ENCODE measurements around the gene PDHX.

PDHX gene

GRCh38 chr11:34953955-34954354 is 37.5 kb downstream of the PDHX start:
- Histone ChIP-seq H4K20me1 (ENCODE audit: insufficient read depth, low read length) (no peaks in the 10 kb centered on the region), H2AFZ (ENCODE audit: low read length) (no peak overlapping the region), H3K9me2 (replicated peaks; ENCODE audit: insufficient read depth, low read length) (no peaks in the 10 kb centered on the region), H3K27me3 (replicated peaks; ENCODE audit: insufficient read depth, low read length) (no peaks in the 10 kb centered on the region), H3K36me3 (replicated peaks; ENCODE audit: insufficient read depth, low read length) (no peaks in the 10 kb centered on the region), H3K4me2 (ENCODE audit: low read depth, low read length) (no peak overlapping the region), H3K4me3 (ENCODE audit: low read length) (no peak overlapping the region), H3F3A (ENCODE audit: insufficient read depth, low read length) (no peaks in the 10 kb centered on the region), H3K27ac (ENCODE audit: low read length) (no peak overlapping the region), H3K4me1 (ENCODE audit: low read length) (no peaks in the 10 kb centered on the region), H3K9me3 (replicated peaks; ENCODE audit: insufficient read depth, low read length) (no peaks in the 10 kb centered on the region), H3K9ac (ENCODE audit: low read length) (no peak overlapping the region), H3K79me2 (ENCODE audit: low read length) (no peaks in the 10 kb centered on the region)
- TF ChIP-seq EZH2phosphoT487 (IDR thresholded peaks at IDR 0.05; ENCODE audit: low read length) = no peak
- TF ChIP-seq CTCF (IDR thresholded peaks at IDR 0.05; ENCODE audit: low read length) = no peak
- no peak for TF ChIP-seq EZH2 (optimal IDR thresholded peaks at IDR 0.05; ENCODE audit: low read depth, low read length)
- DNase-seq = no peak

GRCh38 chr11:34957206-34957605 is 40.8 kb downstream of the PDHX start:
- Histone ChIP-seq H3K36me3 (replicated peaks; ENCODE audit: insufficient read depth, low read length) (no peaks in the 10 kb centered on the region), H3K79me2 (ENCODE audit: low read length) (no peaks in the 10 kb centered on the region), H3K9me2 (replicated peaks; ENCODE audit: insufficient read depth, low read length) (no peaks in the 10 kb centered on the region), H2AFZ (ENCODE audit: low read length) (no peak overlapping the region), H3K4me2 (ENCODE audit: low read depth, low read length) (no peak overlapping the region), H3K9ac (ENCODE audit: low read length) (no peak overlapping the region), H3F3A (ENCODE audit: insufficient read depth, low read length) (no peaks in the 10 kb centered on the region), H3K27me3 (replicated peaks; ENCODE audit: insufficient read depth, low read length) (no peaks in the 10 kb centered on the region), H3K27ac (ENCODE audit: low read length) (no peak overlapping the region), H3K4me3 (ENCODE audit: low read length) (no peak overlapping the region), H4K20me1 (ENCODE audit: insufficient read depth, low read length) (no peaks in the 10 kb centered on the region), H3K4me1 (ENCODE audit: low read length) (no peaks in the 10 kb centered on the region), H3K9me3 (replicated peaks; ENCODE audit: insufficient read depth, low read length) (no peaks in the 10 kb centered on the region)
- TF ChIP-seq CTCF (IDR thresholded peaks at IDR 0.05; ENCODE audit: low read length) (no peak), EZH2phosphoT487 (IDR thresholded peaks at IDR 0.05; ENCODE audit: low read length) (no peak), EZH2 (optimal IDR thresholded peaks at IDR 0.05; ENCODE audit: low read depth, low read length) (no peak)
- no peak for DNase-seq

GRCh38 chr11:34957606-34958005 is 41.2 kb downstream of the PDHX start:
- H3K36me3 ChIP-seq (replicated peaks; ENCODE audit: insufficient read depth, low read length) = no peaks in the 10 kb centered on the region
- H3K9me3 ChIP-seq (replicated peaks; ENCODE audit: insufficient read depth, low read length) = no peaks in the 10 kb centered on the region
- H3K27ac ChIP-seq (ENCODE audit: low read length) = no peak overlapping the region
- no peak for TF ChIP-seq CTCF (IDR thresholded peaks at IDR 0.05; ENCODE audit: low read length)
- no peak for TF ChIP-seq EZH2 (optimal IDR thresholded peaks at IDR 0.05; ENCODE audit: low read depth, low read length)
- no peak for TF ChIP-seq EZH2phosphoT487 (IDR thresholded peaks at IDR 0.05; ENCODE audit: low read length)
- H3K27me3 ChIP-seq (replicated peaks; ENCODE audit: insufficient read depth, low read length) = no peaks in the 10 kb centered on the region
- no peak overlapping the region for H2AFZ ChIP-seq (ENCODE audit: low read length)
- no peaks in the 10 kb centered on the region for H3F3A ChIP-seq (ENCODE audit: insufficient read depth, low read length)
- H3K9me2 ChIP-seq (replicated peaks; ENCODE audit: insufficient read depth, low read length) = no peaks in the 10 kb centered on the region
- H3K4me1 ChIP-seq (ENCODE audit: low read length) = no peaks in the 10 kb centered on the region
- no peak overlapping the region for H3K4me2 ChIP-seq (ENCODE audit: low read depth, low read length)
- no peak overlapping the region for H3K4me3 ChIP-seq (ENCODE audit: low read length)
- H3K79me2 ChIP-seq (ENCODE audit: low read length) = no peaks in the 10 kb centered on the region
- no peak overlapping the region for H3K9ac ChIP-seq (ENCODE audit: low read length)
- no peak for DNase-seq
- H4K20me1 ChIP-seq (ENCODE audit: insufficient read depth, low read length) = no peaks in the 10 kb centered on the region
